Measurements from ENCODE around the gene TIMM23.

GRCh38 chr10:46002916-46003693 is 30.8 kb downstream of the TIMM23 start:
- TF ChIP-seq ZBTB33 (IDR thresholded peaks at IDR 0.05) (no peak), REST (IDR thresholded peaks at IDR 0.05) (no peak), CTCF (IDR thresholded peaks at IDR 0.05; ENCODE audit: low read depth, low read length, missing input control) (no peak), GABPA (IDR thresholded peaks at IDR 0.05 in 1 of 2, conservative IDR thresholded peaks at IDR 0.05 in 1 of 2) (no peak), TAF1 (conservative IDR thresholded peaks at IDR 0.05) (no peak), EGR1 (IDR thresholded peaks at IDR 0.05; ENCODE audit: low read depth in 2 of 2) (no peak)
